Cardiac muscle cell (in vitro differentiated cells and primary cell): ENCODE data around the gene USF2. TPM values are rescaled to one million over a fixed set of nuclear protein-coding genes. Genes with fewer than 3 reads are reported as not detected.
"Not testable (repeated sequence)": the region's sequence is repeated elsewhere in the genome, so short reads cannot be mapped to it uniquely, and the experiment has no call there.

Experiments
- DNase-seq, 2 donors: peaks; one replicate each; pipeline versions ENCODE4 v3.0.0 to v3.0.0-alpha.2; 2010 to 2017; ENCODE audit warnings: low read depth in 1 of 2, low spot score in 1 of 2
- H3K27ac ChIP-seq: fragments of 200-600 bp; sonication (generic); 2 replicates; pipeline ENCODE4 v1.5.1; 2016
- H3K27me3 ChIP-seq: fragments of 200-600 bp; sonication (generic); 2 replicates; pipeline ENCODE4 v1.6.0; 2016; ENCODE audit warnings: control low read depth
- H3K36me3 ChIP-seq: fragments of 200-600 bp; sonication (generic); 2 replicates; pipeline ENCODE4 v1.5.1; 2016; ENCODE audit warnings: control low read depth
- H3K4me1 ChIP-seq: fragments of 200-600 bp; sonication (generic); 2 replicates; pipeline ENCODE4 v1.8.1; 2017; ENCODE audit warnings: low read depth, mild to moderate bottlenecking, mixed run types
- H3K4me3 ChIP-seq: fragments of 200-600 bp; sonication (generic); 2 replicates; pipeline ENCODE4 v1.5.1; 2016; ENCODE audit warnings: mild to moderate bottlenecking
- H3K9me3 ChIP-seq: fragments of 200-600 bp; sonication (generic); 2 replicates; pipeline ENCODE4 v1.5.1; 2017; ENCODE audit warnings: low read depth, mild to moderate bottlenecking, control low read depth
- CTCF ChIP-seq: IDR thresholded peaks from 2 replicates; pipeline ENCODE4 v1.5.1; 2012; ENCODE audit warnings: low read depth, mild to moderate bottlenecking, low read length
- polyA plus RNA-seq: library from polyadenylated mRNA; unstranded; fragments of >200 nt; fragmentation: Nextera tagmentation; extraction: Ambion mirVana; gene quantifications from 2 replicates; pipeline ENCODE4 v1.2.1, GENCODE V29; 2016
- total RNA-seq: library from RNA; depleted of rRNA; stranded (reverse); fragments of >200 nt; gene quantifications from 2 replicates; pipeline ENCODE4 v1.2.3, GENCODE V29; 2016

The USF2 gene
- total RNA-seq (210 and 235 TPM in 2 replicates), polyA plus RNA-seq (27.9 and 31.7 TPM in 2 replicates)

GRCh38 chr19:35268536-35269437, at the start of gene USF2:
TSS of gene USF2 (plus strand) at chr19:35268962. CDS start at chr19:35269102, 140 bp downstream.
- peak; percentile 82 to 86 for DNase-seq
- Histone ChIP-seq H3K4me1 (peaks cover 6% of the 10 kb centered on the region), H3K27me3 (no peaks in the 10 kb centered on the region), H3K9me3 (no peaks in the 10 kb centered on the region), H3K27ac (peak within 1 kb of the TSS; percentile 96), H3K36me3 (peaks cover 17% of the 10 kb centered on the region), H3K4me3 (peak within 1 kb of the TSS; percentile 97)
- TF ChIP-seq CTCF, result no peak

GRCh38 chr19:35219008-35219407, 49.8 kb upstream of the USF2 start:
- H3K27me3 ChIP-seq, result no peaks in the 10 kb centered on the region
- no peak for TF ChIP-seq CTCF
- H3K9me3 ChIP-seq, result no peaks in the 10 kb centered on the region
- H3K27ac ChIP-seq, result no peak overlapping the region
- H3K4me1 ChIP-seq, result no peaks in the 10 kb centered on the region
- DNase-seq, result no peak
- no peaks in the 10 kb centered on the region for H3K36me3 ChIP-seq
- no peak overlapping the region for H3K4me3 ChIP-seq

GRCh38 chr19:35220315-35220921, 48.3 kb upstream of the USF2 start:
- peak; percentile 9 to 53 for DNase-seq
- Histone ChIP-seq H3K27ac (peak overlapping the region; percentile 43), H3K9me3 (no peaks in the 10 kb centered on the region), H3K27me3 (no peaks in the 10 kb centered on the region), H3K4me1 (no peaks in the 10 kb centered on the region), H3K36me3 (no peaks in the 10 kb centered on the region), H3K4me3 (no peak overlapping the region)
- TF ChIP-seq CTCF, result no peak

GRCh38 chr19:35220973-35221590, 47.7 kb upstream of the USF2 start:
- H3K36me3 ChIP-seq, H3K4me3 ChIP-seq, DNase-seq, H3K9me3 ChIP-seq, H3K27me3 ChIP-seq, H3K4me1 ChIP-seq: not testable (repeated sequence)
- peak overlapping the region; percentile 43 for H3K27ac ChIP-seq

GRCh38 chr19:35222373-35223015, 46.3 kb upstream of the USF2 start:
- H3K27me3 ChIP-seq, result no peaks in the 10 kb centered on the region
- no peak for TF ChIP-seq CTCF
- no peaks in the 10 kb centered on the region for H3K9me3 ChIP-seq
- H3K4me1 ChIP-seq, result no peaks in the 10 kb centered on the region
- no peaks in the 10 kb centered on the region for H3K36me3 ChIP-seq
- no peak for DNase-seq
- H3K4me3 ChIP-seq, result no peak overlapping the region
- H3K27ac ChIP-seq, result no peak overlapping the region
